Activated T-cell treated with anti-CD3 and anti-CD28 coated beads, Interleukin-2, amount 50 U/mL, for 48 hours (primary cell): ENCODE results near the gene WDR76.
A peak's percentile ranks its signal among the peaks of the same experiment; 100 is the strongest.

Source experiments
- DNase-seq, 2 experiments: peaks; one replicate each; pipeline ENCODE4 v3.0.0-alpha.2; 2020

The WDR76 gene

DNA sequence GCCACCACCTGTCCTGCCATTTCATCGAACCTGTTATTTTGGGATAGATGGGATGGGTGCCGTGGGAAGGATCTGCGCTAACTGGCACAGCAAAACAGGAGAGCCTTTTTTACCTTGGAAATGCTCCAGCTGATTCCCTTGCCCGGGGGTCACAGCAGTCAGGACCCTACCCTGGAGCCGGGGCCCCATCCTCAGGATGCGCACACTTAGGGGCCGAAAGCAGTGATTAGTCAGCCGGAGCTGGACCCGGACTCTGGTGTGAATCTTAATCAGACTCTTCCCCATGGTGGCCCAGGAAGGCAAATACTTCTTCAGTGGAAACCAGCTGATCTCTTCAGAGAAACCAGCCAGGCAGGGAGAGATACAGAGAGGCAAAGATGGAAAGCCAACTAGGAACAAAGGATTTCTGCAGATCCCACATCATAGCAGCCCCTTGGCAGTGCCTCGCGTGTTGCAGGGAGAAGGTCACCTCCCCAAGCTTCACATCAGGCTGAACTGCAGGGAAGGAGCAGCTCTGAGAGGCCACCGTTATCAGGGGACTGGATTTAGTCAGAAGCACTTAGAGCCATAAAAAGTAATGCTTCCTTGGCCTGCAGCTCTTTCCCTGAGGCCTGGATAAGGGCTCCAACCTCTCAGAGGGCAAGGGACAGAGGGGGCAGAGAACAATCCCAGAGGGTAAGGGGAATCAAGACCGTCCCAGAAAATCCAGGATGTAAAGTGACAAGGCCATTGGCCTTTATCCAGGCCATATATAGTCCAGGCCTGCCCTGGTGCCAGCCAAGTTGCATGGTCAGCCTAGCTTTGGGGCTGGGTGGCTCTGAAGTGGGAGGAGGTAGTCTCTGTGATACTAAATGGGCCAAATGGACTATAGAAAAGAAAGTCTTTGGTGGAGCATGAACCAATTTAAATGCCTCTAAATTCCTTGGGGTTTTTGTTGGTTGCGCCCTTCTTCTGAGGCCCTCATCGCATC, 52.9 kb downstream of the WDR76 start:
- DNase-seq, result peak; percentile 9 to 13

DNA sequence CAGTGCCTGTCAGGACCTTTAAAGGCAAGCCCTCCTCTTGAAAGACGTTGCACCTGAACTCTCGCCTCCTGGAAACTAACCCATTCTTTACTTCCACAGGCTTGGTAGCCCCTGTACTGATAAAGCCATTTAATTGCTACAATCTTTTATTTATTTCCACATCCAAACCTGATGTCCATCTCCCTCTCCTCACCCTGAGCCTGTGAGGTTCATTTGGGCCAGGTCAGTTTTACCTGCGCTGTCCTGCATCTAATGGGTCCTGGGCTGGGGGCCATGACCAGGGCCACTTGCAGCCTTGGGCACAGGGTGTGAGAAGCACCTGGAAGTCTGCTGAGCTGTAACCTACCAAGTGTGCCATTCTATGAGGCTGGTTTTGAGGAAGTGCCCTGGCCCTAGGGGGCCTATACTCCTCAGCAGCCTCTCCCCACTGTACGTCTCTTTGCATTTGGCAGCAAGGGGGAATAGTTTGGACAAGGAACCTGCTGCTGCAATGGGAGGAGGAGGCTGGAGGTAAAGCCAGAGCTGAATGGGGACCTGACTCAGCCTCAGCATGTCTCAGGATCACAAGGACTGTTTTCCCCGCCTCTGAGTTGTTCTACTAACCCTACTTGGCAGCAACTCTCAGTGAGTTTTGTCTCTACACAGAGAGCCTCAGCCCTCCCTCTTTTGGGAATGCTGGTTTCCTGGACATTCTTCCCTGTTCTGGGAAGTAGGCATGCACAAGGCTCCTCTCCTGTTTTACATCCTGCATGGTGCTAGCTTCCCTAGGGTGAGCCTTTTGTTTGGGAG, 53.8 kb downstream of the WDR76 start:
- DNase-seq, result no peak

DNA sequence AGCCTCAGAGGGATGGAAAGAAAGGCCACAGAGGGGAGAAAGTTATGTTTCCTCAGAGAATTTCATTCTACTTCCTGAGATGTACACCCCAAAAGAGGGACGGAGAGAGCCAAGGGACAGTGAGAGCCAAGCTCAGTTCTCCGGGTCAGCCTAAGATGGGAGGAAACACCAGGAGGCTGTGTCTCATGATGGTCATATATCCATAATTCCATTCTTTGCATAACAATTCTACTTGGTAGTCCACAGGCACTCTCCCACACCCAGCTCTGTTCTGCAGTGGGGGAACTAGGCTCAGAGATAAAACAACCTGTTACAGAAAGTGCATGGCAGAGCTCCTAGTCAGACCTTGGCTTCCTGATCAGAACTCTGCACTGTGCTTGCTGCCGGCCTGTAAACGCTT, 54.4 kb downstream of the WDR76 start:
- no peak for DNase-seq

DNA sequence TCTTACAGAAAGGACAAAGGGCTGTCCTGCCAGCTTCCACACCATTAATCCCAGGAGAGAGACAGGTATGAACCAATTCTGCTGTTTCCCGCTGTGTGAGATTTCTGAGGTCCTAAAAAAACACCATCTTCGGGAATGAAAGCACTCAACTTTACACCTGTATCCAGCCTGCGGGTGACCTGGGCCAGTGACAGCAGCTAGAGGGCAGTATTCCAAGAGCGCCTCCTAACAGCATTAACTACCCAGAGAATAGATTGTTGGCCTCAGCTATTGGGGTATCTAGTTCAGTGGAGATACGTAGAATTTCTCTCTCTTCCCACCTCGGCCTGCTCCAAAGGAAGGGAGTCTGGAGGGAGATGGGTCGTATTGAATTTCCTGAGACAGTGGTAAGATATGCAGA, 55.1 kb downstream of the WDR76 start:
- DNase-seq, result no peak

DNA sequence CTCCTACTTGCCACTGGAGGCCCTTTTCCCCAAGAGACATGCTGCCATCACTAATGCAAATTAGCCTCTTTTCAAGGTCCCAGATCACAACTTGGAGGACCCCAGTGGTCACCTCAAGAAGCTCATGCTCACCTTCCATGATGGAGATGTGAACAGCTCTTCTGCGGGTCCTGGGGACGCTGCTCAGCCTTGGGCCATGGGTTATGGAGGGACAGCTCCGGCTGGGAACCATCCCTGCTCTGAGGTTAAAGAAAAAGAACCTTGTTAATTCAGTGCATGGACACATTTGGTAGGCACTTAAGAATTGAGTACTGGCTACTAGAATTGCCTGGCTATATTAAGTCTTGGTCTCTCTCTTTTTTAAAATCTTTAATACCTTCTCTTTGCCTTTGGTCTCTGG, 56.8 kb downstream of the WDR76 start:
- DNase-seq, result no peak

DNA sequence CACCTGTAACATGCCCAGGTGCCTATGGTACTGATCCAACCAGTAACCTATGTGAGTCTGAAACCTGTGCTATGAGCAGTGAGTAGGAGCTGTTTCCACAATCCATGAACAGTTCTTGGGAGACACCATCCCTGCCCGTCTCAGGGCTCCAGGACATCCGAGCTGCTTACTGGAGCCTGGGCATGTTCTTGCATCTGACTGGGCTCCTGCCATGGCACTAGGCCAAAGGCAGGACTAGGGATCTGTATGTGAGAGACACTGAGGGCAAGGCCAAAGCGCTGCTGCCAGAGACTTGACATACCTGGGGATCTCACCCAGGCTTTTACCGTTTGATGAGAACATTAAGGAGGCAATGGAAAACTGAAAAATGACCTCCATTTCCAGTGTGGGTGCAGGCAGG, 59.8 kb downstream of the WDR76 start:
- no peak for DNase-seq

DNA sequence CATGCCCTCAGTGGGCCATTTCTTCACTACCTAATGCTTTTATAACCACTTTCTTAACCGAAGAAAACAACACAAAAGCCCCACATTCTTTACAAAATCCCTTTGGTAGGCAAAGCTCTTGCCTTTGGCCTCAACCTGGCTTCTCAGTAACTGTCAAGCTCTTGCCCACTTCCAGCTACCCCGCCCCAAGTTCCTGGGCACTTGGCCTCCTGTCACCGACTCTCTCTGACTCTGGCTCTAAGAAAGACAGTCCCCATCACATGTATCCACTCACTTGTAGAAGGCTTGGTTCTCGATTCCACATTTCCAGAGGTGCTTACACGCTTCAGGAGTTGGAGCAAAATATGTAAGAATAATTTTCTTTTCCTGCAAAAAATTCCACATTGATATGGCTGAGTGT, 61.1 kb downstream of the WDR76 start:
- no peak for DNase-seq

DNA sequence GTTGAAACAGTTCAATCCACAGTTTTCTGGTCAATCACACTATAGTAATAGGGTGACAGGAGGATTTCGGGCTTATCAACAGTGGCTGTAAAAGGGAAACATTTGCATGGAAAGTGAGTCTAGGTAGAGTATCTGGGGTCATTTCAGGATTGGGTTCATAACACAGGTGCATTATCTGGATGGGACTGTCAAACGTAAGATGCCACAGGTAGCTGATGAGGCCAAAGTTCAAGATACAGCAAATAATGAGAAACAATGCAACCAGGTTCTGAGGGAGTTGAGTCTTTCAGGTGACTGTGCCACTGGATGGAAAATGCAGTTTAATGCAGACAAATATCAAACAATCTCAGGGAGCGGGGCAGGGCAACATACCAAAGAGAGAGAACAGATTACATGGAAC, 62.2 kb downstream of the WDR76 start:
- DNase-seq, result no peak

DNA sequence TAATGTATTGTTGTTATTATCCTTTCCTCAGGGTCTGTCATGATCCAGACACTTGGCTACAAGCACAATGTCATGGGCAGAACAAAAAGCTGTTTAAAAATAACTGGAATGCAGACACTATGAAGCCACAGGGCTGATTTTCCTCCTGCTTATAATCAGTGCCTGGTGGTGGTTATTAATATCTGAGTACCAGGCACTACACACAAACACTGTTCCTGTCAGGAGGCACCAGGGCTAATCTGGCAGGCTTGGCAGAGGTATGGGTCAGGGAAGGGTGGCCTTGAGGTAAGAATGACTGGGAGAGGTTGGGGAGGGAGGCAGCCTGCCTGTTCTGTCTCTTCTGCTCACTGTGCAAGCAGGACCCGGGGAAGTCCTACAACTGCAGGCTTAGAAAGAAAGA, 67.2 kb downstream of the WDR76 start:
- DNase-seq, result no peak

DNA sequence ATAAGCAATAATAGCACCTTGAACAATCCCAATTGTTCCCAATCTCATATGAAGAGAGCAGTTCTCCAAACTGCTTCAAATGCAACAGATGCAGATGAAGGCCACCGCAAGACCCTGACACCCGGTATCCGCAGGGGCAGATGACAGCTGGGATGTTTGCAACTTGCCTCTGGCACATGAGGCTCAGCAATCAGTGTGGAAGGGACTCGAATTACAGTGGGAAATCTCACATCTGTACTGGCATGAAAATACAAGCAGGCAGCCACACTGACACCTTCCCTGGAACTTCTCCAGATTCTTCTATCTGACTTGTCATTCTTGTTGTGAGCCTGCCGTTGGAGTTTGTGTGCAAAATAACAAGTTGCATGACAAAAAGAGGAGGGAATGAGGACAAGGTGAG, 68.8 kb downstream of the WDR76 start:
- no peak for DNase-seq

DNA sequence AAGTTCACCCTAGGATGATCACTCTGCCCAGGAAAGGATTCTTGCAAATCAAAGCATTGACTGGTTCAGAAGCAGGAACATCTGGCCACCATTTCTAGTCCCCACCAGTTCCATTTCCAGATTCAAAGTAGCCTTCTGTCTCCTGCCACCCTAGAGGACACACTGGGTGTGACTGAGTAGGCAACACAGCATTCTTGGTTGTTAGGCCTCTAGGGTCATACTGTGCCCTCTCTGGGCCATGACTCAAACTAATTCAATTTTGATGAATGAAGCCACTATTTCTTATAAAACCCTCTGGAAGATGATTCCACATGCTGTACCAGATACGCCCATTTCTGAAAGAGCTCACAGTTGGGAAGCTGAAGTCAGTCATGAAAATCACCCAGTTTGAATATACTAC, 69.7 kb downstream of the WDR76 start:
- DNase-seq, result no peak

DNA sequence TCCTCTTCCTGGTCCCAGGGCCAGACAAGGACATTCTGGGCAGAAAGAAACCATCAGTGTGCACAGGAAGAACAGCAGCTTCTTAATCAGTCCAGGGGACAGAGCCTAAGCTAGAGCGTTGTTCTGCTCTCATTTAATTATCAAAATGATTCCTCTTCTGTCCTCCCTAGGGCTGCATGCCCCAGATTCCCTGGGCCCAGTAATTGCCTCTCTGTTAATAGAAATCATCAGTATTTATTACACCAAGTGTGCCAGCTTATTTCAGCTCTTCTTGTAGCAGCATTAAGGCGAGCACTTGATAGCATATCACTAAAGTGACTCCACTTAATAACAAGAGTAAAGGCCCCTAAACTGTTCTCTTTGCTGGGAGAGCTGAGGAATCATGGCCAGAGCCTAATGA, 72.1 kb downstream of the WDR76 start:
- DNase-seq, result no peak

DNA sequence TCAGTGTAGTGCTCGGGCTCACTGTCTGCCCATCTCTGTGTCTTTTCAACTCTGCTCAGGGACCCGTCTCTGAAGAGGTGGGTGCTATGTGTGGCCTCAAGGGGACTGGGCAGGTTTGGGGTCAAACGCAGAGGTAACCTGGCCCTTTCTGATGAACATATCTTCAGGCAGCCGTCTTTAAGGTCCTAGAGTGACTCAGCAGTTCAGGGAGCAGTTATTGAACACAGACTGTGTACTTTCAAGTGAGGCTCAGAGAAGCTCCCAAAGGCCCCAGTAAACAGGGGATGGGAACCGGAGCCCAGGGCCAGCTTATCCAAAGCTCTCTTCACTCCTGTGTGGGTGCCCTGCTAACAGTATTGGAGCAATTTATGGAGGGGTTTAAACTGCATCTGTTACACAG, 73.1 kb downstream of the WDR76 start:
- DNase-seq, result no peak

DNA sequence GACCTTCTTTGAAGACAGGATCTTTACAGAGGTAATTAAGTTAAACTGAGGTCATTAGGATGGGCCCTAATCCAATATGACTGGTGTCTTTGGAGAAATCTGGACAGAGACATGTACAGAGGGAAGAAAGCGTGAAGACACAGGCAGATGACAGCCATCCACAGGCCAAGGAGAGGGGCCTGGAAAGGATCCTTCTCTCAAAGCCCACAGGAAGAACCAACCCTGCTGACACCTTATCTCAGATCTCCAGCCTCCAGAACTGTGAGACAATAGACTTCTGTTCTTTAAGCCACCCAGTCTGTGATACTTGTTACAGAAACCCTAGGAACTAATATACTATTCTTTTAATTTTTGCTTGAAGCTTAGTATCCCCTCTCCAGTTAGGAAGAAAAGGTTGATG, 74.2 kb downstream of the WDR76 start:
- DNase-seq, result no peak

DNA sequence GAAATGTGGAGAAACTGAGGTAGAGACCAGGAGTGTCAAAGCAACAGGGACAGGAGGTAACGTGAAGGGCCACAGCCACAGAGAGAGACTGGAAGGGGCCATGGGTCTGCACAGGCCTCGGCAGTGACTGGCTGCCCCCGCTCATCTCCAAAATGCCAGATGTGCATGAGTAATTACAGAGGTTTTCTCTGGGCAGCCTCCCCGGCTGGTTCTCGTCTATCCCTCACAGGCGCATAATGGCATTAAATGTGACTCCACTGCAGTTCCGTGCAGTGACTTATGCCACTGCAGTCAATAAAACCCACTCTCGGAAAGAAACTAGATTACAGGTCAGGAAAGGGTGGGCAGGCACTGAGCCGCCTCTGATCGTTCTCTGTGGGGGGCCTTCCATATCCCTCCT, 74.7 kb downstream of the WDR76 start:
- DNase-seq, result no peak

DNA sequence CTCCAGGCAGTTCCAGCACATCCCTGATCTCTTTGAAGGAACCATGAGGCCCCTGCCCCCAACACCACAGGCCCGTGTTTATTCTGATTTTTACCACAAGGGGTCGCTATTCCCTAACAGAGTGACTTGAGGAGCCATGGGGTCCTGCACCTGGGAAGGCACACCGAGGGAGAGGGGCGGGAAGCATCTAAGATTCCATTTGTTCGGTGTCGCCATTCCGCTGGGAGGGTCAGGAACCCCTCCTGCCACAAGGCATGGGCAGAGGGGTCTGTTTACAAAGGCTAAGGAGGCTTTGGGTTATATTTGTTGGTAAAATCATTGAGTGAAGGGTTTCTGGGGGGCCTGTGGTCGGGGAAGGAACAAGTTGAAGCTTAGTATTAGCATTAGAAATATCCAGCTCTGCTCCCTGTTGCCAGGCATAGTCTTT, 77.1 kb downstream of the WDR76 start:
- DNase-seq, result peak; percentile 72 to 76

DNA sequence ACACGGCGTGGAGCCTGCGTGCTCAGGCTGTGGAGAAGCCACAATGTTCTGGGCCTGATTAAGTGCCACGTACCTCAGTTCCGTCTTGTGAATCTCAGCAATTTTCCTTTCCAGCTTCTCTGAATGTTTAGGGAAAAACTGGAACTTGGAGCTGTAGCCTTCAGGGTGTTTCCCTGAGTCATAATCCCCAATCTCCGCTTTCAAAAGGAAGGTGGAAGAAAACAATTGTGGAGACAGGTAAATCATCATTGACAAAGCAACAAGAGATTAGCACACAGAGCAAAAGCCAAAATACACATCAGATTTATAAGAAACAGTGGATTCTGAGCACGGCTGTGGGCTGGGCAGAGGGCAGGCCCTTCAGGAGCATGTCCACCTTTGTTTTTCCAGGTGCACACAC, 79.0 kb downstream of the WDR76 start:
- no peak for DNase-seq

DNA sequence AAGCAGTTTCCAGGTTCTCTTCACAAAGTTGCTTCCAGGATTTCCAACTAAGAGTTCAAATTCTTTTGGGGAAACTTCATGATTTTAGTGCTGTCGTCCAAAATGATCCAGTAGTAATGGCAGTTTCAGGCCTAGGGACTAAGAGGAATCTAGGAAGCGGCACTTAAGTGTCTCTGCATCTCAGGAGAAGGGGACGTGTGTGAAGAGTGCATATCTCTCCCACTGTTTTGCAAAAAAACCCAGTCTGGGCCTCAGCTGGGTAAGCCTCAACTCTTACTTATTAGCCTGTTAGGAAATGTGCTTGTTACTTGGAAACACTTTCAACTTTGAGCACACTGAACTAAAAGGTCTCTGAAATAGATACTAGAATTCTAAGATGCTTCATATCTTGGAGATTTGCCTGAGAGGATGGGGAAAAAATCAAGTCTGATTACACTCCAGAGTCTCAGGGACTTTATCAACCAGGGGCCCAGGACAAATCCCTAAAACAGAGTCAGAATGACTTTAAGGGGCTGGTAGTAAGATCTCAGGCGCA, 81.8 kb downstream of the WDR76 start:
- no peak for DNase-seq

DNA sequence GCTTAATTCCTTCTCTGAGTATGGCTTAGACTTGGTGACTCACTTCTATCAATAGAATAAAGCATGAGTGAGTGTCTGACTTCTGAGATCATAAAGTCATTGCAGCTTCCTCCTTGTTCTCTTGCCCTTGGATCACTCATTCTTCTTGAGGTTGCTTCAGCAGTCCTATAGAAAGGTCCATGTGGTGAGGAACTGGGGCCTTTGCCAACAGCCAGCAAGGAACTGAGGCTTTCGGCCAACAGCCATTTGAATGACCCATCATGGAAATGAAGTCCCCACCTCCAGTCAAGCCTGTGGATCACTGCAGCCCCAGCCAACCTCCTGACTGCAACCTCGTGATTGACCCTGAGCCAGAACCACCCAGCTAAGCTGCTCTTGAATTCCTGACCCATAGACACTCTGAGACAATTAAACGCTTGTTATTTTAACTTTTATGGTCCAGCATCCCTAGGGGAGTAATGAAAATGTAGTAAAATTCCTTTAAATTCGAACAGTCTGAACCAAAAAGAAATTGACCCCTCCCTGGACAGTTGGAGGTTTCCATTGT, 84.5 kb downstream of the WDR76 start:
- DNase-seq, result no peak

DNA sequence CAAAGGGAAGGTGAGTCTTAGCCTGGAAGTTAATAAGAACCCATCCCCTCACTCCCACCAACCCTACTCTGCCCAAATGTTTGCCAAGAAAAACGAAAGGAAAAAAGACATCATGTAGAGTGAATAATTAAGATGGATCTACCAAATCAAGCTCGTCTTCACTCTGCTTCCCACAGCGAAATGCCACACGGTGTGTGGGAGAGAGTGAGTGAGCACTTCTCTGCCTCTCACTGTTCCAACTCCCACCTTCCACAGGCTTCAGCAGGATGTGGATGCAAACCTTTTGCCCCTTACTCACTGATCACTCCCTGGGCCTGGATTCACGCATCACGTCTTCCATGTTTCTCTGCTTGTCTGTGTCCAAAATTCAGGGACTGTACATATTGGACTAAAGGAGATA, 85.4 kb downstream of the WDR76 start:
- DNase-seq, result no peak

DNA sequence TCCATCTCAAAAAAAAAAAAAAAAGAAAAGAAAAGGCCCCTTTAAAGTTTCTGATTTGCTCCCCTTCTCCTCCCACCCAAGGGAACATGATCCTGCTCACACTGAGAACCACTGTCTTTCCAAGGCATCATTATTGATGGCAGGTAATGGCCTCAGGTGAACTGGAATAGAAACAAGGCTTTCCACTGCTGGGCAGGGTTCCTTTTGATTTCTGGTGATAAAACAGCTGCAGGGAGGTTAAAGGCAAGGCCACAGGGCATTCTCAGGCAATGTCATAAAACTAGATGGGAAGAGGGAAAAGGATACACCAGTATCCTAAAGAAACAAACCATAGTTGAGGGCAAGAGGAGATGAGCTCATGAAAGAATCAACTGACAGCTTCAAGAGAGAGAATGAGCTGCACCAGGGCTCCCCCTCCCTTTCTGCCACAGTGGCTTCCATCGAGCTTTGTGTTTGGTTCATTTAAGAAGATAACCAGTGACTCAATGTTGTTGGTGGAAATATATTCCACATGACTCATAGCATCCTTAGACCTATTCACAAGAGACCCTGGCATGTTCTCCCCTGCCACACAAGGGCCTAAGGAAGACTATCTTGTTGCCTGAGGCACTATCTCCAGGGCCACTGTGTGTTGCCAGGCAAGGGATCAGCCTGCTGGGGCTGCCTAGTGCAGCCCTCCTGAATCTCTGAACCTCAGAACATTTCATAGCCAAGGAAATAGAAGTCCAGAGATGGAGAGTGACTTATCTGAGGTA, 86.4 kb downstream of the WDR76 start:
- no peak for DNase-seq

DNA sequence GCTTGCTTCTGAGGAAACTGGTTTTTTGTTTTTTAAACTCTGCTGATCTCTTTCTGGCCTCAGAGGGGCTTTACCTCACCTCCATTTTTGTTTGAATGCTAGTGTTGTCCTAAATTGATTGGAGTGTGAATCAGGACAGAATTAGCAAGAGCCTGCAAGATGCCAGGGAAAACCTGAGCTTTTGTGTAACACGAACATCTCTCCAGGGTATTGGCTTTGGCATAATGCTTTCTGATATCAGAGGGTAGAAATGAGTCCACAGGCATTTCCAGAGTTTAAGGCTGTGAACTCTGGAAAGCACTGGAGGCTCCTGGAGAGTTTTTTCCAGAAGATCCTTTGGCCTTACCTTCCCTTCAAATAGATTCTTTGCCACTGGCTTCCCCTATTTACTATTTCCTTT, 87.1 kb downstream of the WDR76 start:
- no peak for DNase-seq
